ENCODE results near the gene CAPN9.

The CAPN9 gene

DNA sequence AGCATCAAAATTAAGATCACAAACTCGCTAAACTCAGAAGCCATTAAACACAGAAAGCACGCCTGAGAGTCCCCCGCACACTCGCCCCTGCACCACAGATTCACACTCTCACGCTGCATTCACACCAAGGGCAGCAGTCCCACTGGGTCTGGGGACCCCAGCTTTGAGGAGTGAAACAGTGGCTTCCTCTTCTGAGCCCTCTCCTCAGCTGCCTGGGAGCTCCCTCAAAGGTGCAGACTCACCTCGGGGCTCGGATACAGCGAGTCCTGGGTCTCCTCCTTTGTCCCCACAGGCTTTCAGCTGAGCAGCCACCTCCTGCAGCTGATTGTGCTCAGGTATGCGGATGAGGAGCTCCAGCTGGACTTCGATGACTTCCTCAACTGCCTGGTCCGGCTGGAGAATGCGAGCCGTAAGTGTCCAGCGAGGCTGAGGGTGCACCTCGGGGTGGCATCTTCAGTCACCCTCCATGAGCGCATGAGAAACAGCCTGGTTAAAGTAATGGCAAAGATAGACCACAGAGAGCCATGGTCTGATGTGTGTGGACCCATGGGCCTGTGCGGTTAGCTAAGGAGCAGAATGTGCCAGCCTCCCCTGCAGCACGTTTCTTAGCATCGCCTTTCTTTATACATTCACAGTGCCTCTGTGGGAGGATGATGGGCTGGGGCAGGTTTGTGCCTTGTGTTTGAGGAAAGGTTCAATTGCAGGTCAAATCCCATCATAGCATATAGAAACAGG lies 47.9 kb downstream of the CAPN9 start:
- DNase-seq (ENCODE audit: low spot score) (no peak), FAIRE-seq (no peak)

DNA sequence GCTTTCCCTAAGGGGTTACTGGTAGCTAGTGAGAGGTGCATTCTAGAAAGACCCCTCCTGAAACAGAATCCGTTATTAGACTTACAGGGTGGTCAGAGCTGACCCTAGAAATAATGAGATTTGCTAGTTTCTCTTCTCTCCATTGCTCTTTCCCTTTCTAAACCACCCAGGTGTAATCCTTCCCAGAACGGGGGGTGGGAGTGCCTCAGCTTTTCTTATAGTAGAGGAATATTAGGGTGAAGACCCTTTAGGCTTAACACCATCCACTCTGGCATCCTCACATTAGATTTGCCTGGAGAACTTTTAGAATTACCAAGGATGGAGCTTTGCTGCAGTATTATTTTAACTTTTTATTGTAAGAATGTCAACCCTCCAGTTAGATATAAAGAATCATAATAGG lies 49.4 kb downstream of the CAPN9 start:
- no peak for DNase-seq (ENCODE audit: low spot score)
- no peak for FAIRE-seq

DNA sequence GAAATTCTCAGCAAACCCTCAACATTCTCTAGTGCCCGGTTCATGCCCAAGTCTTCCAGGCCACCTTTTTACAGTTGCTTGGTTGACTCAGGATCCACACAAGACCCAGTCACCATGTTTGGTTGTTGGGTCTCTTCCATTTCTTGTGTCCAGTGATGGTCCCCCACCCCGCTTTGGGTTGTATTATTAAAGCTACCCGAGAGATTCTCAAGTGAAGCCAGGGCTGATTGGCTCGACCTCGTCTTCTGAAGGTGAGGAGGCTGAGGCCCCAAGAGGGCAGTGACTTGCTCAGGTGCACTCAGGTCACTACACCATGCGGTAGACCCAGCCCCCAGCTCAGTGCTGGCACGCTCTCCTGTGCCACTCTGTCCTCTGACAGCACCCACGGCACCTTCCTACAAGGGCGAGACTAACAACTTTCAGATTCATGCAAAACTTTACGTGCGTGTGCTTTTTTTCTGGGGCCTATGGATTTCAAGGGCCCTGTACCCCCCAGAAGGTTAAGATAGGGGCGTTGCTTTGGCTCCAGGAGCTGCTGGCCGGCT lies 50.3 kb downstream of the CAPN9 start:
- DNase-seq (ENCODE audit: low spot score) (no peak), FAIRE-seq (no peak)

DNA sequence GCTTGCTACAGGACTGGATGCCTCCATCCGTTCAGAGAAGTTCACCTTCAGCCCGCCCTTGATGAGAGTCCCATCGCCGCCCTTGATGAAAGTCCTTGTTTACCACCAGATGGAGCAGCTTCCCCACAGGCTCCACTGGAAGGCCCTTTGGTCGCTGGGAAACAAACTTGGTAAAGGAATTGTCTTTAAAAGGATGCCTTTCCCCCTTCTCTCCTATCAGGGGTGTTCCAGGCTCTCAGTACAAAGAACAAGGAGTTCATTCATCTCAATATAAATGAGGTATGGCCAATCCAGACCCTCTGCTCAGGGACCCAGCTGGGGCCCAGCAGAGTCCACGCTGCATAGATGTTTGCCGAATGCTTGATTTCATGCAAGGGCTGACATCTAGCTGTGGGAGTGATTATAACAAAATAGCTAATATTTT lies 50.8 kb downstream of the CAPN9 start:
- DNase-seq (ENCODE audit: low spot score): peak; percentile 19
- FAIRE-seq: no peak

DNA sequence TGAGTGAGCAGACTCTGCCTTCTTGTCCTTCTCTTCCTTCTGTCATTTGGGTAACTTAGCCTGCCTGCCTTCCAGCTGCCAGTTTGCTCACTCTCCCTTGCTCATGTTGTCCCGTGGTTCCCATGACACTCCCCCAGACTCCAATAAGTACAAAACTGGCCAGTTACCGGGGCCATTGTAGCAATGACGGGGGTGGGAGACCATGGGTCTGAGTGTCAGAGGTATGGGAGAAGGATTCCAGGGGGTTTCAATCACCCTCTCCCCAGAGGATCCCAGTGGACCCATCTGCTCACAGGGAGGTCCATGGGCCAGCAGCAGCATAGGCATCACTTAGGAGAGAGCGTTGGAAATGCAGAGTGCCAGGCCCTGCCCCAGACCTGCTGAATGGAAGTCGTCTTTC lies 51.3 kb downstream of the CAPN9 start:
- DNase-seq (ENCODE audit: low spot score): no peak
- FAIRE-seq: no peak

DNA sequence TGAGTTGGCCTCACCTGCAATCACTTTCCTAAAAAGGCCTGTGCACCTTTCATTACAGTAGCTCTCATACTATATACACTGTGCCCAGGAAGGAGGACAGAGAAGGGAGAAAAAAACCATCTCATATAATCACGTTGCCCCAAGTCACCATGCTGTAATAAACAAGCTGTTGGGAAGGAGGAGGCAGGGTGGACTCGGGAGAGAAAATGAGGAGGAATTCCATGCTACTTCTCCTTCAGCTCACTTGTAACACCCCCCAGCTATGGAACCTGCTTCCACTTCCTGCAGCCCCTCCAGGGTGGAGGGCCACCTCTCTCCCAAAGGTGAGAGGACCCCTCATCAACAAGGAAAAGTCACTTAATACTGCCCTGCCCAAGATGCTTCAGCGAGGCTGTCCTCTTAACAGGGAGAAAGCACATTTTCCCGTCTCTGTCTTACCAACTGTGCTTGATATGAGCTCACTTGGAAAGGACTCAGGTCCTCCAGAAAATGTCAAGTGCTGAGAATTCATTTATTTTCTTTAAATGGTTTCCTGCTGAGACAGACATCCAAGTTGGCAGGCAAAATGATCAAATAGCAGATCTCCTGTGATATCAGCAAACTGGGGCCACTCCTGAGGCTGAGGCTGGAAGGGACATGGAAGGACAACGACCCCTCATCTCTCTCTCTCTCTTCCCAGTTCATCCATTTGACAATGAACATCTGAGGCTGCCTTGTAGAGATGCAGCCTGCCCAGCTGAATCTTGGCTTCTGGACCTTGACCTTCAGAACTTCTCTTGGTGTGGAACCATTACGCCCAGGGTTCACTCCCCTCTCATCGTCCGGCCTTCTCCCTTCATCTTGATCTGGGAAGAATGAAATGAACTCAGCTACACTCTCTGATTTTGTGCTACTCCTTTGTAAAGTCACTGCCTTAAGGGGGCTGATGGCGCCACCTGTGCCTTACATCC lies 54.0 kb downstream of the CAPN9 start:
- DNase-seq (ENCODE audit: low spot score) (no peak), FAIRE-seq (no peak)

DNA sequence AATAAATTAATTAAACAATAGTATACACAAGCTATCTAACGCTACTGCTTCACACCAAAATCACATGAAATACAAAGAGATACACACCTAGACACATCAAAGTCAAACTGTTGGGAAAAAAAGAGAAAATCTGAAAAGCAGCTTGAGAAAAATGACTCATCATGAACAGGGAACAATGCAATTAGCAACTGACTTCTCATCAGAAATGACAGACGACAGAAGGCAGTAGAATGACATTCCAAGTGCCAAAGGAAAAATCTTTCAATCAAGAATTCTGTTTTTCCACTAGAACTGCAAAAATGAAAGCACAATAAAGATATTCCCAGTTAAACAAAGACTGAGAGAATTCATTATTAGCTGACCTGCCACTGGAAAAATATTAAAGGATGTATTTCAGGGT lies 57.2 kb downstream of the CAPN9 start:
- DNase-seq (ENCODE audit: low spot score) (no peak), FAIRE-seq (no peak)

DNA sequence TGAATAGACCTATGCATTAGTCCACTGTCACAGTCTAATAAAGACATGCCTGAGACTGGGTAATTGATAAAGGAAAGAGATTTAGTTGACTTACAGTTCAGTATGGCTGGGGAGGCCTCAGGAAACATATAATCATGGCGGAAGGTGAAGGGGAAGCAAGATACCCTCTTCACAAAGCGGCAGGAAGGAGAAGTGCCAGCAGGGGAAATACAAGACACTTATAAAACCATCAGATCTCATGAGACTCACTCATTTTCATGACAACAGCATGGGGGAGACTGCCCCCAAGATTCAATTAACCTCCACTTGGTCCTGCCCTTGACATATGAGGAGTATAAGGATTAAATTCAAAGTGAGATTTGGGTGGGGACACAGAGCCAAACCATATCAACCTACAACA lies 59.4 kb downstream of the CAPN9 start:
- no peak for FAIRE-seq
- no peak for DNase-seq (ENCODE audit: low spot score)

DNA sequence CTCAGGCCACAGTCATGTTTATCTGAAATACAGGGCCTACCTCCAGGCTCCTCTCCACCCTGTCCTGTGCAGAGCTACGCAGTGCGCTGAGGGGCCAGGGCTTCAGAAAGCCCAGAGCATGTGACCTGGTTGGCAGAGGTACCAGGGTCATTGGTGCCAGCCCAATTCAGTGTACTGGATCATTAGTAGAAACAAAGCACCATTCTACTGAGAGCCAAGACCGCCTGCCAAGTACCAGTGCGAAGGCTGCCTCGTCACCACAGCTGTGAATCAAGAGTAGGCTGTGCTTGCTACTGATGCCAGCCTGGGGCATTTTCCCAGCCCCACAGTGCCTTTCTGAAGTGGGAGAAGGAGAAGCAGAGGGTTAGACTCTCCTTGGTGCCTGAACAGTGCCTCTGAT lies 59.8 kb downstream of the CAPN9 start:
- FAIRE-seq (no peak), DNase-seq (ENCODE audit: low spot score) (no peak)

DNA sequence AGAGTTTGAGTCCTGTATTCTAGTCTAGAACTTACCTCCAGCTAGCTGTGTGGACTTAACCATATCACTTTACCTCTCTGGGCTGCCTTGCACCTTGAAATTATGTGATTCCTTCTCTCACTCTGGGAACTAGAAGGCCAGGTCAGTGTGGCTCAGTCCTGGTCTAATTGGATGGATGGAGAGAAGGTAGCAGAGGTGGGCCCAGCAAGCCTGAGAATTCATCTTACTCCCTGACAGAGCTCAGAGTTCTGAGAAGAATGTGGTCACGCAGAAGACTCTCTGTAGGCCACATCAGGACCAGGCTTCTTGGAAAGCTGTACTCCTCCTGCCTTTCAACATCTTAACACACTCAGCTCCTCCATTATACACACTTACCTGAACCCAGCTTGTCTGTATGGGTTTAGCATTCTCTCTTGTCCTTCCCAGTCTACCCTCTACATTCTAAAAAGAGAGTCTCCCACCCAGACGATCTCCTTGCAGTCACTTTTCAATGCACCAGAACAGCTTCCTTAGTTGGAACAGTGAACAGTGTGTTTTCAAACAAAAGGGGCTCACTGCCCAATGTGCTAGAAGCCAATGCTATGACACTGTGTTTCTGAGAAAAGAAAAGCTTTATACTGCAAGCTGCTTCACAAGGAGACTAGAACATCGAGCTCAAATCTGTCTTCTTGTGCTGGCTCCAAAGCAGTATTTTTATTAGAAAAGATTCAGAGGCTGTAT lies 60.5 kb downstream of the CAPN9 start:
- DNase-seq (ENCODE audit: low spot score) (no peak), FAIRE-seq (no peak)

DNA sequence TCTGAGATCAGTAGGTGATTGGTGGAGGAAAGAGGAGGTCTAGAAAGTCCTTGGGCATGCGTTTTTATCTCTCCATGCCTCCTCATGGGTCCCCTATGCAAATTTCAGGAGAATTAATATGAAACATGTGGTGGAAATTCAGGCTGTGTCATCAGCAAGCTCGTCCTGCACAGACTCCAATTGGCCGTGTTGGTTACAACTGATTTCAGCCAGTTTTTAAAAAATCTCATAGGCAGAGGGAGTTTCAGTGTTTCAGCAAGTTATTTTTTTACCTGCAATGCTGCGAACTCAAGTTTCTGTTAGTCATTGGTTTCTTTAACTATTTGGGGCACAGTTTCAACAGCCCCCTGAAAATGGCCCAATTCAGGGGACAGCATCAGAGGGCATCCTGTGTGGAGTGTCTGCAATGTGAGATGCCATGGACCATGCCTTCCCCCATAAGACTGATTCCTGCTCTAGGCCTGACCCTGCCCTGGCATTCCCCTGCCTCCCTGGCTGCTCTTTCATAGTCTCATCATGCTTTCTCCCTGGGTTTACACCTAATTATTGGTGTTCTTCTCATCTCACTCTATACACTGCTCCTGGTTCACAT lies 61.2 kb downstream of the CAPN9 start:
- FAIRE-seq (no peak), DNase-seq (ENCODE audit: low spot score) (no peak)

DNA sequence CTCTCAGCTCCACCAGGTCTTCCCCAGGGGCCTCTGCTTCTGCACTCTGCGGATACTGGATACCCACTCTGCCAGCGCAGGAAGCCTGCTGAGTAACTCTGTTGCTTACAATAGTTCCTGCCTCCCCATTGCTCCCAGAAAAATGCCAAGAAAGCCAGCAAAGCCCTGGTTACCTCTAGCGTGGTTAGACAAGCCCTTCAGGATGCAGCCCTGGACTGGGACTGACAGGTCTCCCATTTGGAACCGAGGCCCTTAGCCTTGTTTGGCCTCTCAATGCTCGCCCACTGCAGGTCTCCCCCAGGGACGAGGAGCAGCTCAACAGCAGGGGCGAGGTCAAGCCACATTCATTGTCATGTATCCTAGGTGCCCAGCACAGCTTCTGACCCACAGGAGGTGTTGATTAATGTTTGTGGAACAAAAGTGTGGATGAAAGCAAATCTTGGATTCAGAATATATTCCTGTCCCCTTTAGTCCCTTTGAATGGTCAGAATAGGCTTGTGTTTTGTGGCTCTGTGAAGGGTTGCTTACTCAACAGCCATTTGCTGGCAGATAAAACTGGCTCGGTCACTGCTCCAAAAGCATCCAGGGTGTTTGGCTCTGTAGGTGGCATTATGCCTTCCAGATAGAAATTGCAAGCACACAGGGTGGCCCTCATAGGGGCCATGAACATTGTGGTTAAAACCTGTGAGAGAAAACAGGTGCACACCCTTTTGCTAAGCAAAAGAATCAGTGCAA lies 62.2 kb downstream of the CAPN9 start:
- FAIRE-seq (no peak), DNase-seq (ENCODE audit: low spot score) (no peak)

DNA sequence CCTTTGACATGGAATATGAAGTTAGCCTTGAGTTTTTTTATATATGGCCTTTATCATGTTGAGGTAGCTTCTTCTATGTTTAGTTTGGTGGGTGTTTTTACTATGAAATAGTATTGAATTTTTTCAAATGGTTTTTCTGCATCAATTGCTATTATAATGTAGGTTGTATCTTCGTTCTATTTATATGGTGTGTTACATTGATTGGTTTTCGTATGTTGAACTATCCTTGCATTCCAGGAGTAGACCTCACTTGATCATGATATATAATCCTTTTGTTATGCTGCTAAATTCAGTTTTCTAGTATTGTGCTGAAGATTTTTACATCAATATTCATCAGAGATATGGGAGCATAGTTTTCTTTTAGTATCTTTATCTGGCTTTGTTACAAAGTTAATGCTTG lies 65.4 kb downstream of the CAPN9 start:
- no peak for DNase-seq (ENCODE audit: low spot score)
- FAIRE-seq: no peak

DNA sequence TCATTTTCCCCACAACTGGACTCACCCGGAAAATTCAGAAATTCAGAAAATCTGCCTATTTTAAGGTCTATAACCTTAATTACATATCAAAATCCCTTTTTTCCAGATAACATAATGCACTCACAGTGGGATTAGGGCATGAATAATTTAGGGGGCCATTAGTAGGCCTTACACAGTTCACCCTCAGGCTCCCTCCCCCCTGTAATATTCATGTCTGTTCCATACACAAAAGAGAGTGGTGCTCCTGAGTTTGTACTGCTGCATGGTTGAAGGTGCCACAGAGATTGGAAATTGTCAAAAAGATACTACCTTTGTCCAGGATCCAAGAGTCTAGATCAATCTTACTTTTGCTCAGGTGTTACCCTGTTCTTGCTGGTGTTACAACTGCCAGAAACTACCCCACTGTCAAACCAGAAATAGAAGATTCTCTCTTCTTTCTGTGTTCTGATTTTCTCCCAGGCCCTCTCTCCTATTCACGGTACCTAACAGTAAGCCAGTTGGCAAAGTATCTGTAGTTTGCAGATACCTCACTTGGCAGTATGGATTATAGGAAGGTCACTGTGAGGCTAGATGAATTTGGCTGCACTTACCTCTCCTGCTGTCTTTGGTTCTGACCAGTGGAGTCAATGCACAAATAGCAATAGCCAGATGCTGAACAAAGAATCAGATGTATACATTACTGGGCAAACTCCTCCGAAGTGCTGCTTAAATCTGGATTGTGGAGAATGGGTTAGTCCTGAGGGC lies 67.9 kb downstream of the CAPN9 start:
- FAIRE-seq (no peak), DNase-seq (ENCODE audit: low spot score) (no peak)

DNA sequence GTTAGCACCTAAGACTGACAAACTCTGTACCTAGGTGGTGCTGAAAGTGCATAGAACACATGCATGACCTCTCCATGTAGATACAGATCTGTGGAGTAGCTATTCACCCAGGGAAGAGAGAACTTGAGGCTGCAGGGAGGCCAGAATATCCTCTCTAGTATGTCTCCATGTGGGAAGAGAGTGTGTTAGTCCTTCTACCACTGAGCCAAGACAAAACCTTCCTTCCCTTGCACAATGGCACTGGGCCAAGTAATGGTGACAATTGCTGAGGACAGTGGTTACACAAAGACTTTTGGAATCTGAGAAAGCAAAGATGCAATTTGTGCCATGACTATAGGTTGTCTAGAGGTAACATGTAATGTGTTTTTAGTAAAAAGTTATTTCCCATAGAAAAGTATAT lies 68.8 kb downstream of the CAPN9 start:
- DNase-seq (ENCODE audit: low spot score) (no peak), FAIRE-seq (no peak)

DNA sequence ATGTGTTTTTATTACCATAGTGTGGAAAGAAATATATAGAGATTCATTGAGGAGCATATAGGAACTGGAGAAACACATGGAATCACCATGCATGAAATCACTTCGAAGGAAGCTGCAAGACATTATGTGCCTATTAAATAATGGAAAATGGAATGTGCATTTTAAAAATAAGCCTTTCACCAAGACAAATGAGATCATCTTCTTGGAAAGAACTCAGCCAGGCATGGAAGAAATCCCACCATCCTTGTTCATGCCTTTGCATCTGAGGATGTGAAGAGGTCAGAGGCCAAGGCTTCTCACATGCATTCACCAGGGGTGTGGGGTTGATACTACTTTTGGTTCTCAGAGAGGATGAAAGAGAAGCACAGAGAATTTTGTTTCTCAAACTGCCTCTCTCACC lies 71.2 kb downstream of the CAPN9 start:
- no peak for FAIRE-seq
- DNase-seq (ENCODE audit: low spot score): no peak

DNA sequence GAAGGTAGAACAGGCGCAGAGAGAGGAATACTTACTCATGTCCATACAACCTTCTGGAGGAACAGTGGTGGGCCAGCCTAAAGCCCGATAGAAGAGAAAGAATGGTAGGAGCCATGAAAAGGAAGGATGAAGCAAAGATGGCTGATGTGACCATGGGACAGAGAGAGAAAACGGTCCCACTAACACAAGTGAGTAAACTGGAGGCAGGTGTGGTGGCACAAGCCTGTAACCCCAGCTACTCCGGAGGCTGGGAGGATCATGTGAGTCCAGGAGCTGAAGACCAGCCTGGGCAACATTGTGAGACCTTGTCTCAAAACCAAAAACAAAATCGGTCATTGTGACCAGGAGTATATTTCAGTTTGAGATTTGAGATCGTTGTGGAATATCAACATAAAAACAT lies 71.7 kb downstream of the CAPN9 start:
- FAIRE-seq: no peak
- no peak for DNase-seq (ENCODE audit: low spot score)

DNA sequence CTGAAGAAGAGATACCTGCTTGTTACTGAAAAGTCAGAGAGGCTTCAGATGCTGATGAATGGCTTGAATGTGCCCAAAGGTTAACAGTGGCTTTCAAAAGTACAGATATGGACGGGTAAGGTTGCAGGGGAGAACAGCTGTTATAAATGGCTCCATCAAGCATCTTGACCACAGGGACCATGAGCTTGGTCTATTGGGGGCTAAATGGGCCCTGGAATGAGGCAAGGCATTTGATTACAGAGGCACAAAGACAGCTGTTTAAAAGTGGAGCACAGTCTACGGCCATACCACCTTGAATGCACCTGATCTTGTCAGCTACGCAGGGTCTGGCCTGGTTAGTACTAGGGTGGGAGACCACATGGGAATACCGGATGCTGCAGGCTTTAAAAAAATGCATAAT lies 72.8 kb downstream of the CAPN9 start:
- DNase-seq (ENCODE audit: low spot score) (no peak), FAIRE-seq (no peak)

DNA sequence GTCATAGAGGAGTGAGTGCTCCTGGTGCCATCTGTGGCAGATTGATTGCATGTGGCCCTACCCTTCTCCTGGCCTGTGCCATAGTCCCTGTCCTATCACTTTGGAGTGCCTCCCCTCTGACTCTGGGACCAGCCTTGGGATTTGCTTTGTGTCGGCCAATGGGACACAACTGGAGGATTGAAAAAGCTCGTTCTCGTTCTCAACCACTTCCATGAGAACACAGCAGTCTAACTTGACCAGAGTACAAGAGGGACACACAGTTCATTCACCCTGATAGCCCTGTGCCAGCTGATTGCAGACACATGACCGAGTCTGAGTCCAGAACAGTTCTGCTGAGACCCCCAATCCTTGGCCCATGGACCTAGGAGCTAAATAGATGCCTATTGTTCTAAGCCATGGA lies 73.4 kb downstream of the CAPN9 start:
- DNase-seq (ENCODE audit: low spot score) (no peak), FAIRE-seq (no peak)

DNA sequence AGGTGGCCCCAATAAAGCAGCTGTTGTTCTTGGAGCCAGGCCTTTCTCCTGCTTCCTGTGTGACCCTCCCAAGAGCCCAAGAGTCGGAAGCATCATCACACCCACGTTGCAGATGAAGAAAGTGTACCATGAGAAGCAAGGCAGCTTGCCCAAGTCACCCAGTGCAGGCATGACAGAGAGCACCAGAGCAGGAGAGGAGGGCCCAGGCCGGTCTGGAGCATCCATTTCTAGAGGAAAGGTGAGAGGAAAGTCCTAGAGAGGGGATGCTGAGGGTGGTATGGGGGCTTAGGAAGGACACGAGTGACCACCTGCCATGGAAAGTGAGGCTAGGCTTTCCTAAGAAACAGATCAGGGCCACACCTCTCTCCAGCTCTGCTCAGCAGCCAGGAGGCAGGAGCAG lies 74.2 kb downstream of the CAPN9 start:
- no peak for DNase-seq (ENCODE audit: low spot score)
- no peak for FAIRE-seq

All from RCC 7860 (cell line).